MM.1S (cell line): ENCODE data around the gene POLE.

Experiments used
- DNase-seq: peaks from one replicate; pipeline ENCODE4 v3.0.0-alpha.2; 2015
- H2AFZ ChIP-seq: fragments of 300-600 bp; sonication (generic); 2 replicates; pipeline ENCODE4 v1.6.0; 2016; ENCODE audit warnings: antibody characterized with exemption, low read length
- H3F3A ChIP-seq: fragments of 300-600 bp; sonication (generic); 2 replicates; pipeline ENCODE4 v1.6.1; 2016; ENCODE audit warnings: mild to moderate bottlenecking, antibody characterized with exemption, low read length, moderate library complexity, mixed read lengths; ENCODE audit not compliant: insufficient read depth
- H3K27ac ChIP-seq: fragments of 300-600 bp; sonication (generic); 2 replicates; pipeline ENCODE4 v1.5.1; 2016; ENCODE audit warnings: mild to moderate bottlenecking, low read length
- H3K27me3 ChIP-seq: fragments of 300-600 bp; sonication (generic); replicated peaks from 2 replicates; pipeline ENCODE4 v1.6.0; 2016; ENCODE audit warnings: low read length; ENCODE audit not compliant: insufficient read depth
- H3K36me3 ChIP-seq: fragments of 300-600 bp; sonication (generic); replicated peaks from 2 replicates; pipeline ENCODE4 v1.6.1; 2016; ENCODE audit warnings: mild to moderate bottlenecking, low read length, mixed read lengths; ENCODE audit not compliant: insufficient read depth
- H3K4me1 ChIP-seq: fragments of 300-600 bp; sonication (generic); 2 replicates; pipeline ENCODE4 v1.6.1; 2016; ENCODE audit warnings: low read length, mixed read lengths
- H3K4me2 ChIP-seq: fragments of 300-600 bp; sonication (generic); 2 replicates; pipeline ENCODE4 v1.6.0; 2016; ENCODE audit warnings: low read depth, low read length
- H3K4me3 ChIP-seq: fragments of 300-600 bp; sonication (generic); 2 replicates; pipeline ENCODE4 v1.5.1; 2016; ENCODE audit warnings: low read length, mixed read lengths
- H3K79me2 ChIP-seq: fragments of 300-600 bp; sonication (generic); 2 replicates; pipeline ENCODE4 v1.6.1; 2016; ENCODE audit warnings: mixed run types, low read length, mixed read lengths
- H3K9ac ChIP-seq: fragments of 300-600 bp; sonication (generic); 2 replicates; pipeline ENCODE4 v1.6.1; 2016; ENCODE audit warnings: low read length, mixed read lengths
- H3K9me2 ChIP-seq: fragments of 300-600 bp; sonication (generic); replicated peaks from 2 replicates; pipeline ENCODE4 v1.6.1; 2016; ENCODE audit warnings: mild to moderate bottlenecking, low read length, mixed read lengths; ENCODE audit not compliant: insufficient read depth
- H3K9me3 ChIP-seq: fragments of 300-600 bp; sonication (generic); replicated peaks from 2 replicates; pipeline ENCODE4 v1.6.1; 2016; ENCODE audit warnings: mild to moderate bottlenecking, low read length, mixed read lengths; ENCODE audit not compliant: insufficient read depth
- H4K20me1 ChIP-seq: fragments of 300-600 bp; sonication (generic); 2 replicates; pipeline ENCODE4 v1.6.1; 2016; ENCODE audit warnings: mild to moderate bottlenecking, low read length, moderate library complexity, mixed read lengths; ENCODE audit not compliant: insufficient read depth
- EZH2 ChIP-seq: fragments of 300-600 bp; sonication (generic); optimal IDR thresholded peaks from 2 replicates; pipeline ENCODE3; 2017; ENCODE audit warnings: low read depth, mild to moderate bottlenecking, antibody characterized with exemption, low read length, mixed read lengths
- EZH2phosphoT487 ChIP-seq: fragments of 300-600 bp; sonication (generic); IDR thresholded peaks from 2 replicates; pipeline ENCODE4 v1.6.1; 2018; ENCODE audit warnings: antibody characterized with exemption, low read length
- TF ChIP-seq, protein P1 (sequence below): fragments of 300-600 bp; sonication (generic); IDR thresholded peaks from 2 replicates; pipeline ENCODE4 v1.5.1; 2016; ENCODE audit warnings: antibody characterized with exemption, low read length, mixed read lengths

The POLE gene

DNA sequence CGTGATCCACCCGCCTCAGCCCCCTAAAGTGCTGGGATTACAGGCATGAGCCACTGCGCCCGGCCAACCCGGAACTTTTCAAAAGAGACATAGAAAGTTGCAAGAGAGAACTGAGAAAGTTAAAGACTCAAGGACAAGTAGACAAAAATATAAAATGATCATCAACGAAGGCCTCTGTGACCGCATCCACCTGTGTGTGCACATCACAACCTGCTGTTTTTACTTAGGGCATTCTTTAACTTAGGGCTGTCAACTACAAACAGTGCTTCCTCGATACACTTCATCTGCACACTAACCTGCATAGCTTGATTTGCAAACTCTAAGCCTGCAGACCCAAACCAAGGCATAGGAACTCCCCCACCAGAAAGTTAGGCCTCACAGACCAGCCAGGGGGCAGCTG, 53.7 kb downstream of the POLE start:
- H3K4me1 ChIP-seq = no peaks in the 10 kb centered on the region
- no peak overlapping the region for H3K4me3 ChIP-seq
- H3F3A ChIP-seq = no peaks in the 10 kb centered on the region
- H3K79me2 ChIP-seq = no peaks in the 10 kb centered on the region
- no peak overlapping the region for H3K4me2 ChIP-seq
- H3K9ac ChIP-seq = no peak overlapping the region
- no peak overlapping the region for H2AFZ ChIP-seq
- H3K27me3 ChIP-seq = no peaks in the 10 kb centered on the region
- H3K27ac ChIP-seq = no peak overlapping the region
- H4K20me1 ChIP-seq = no peaks in the 10 kb centered on the region
- no peak for DNase-seq
- H3K9me3 ChIP-seq = no peaks in the 10 kb centered on the region
- TF ChIP-seq, protein P1, sequence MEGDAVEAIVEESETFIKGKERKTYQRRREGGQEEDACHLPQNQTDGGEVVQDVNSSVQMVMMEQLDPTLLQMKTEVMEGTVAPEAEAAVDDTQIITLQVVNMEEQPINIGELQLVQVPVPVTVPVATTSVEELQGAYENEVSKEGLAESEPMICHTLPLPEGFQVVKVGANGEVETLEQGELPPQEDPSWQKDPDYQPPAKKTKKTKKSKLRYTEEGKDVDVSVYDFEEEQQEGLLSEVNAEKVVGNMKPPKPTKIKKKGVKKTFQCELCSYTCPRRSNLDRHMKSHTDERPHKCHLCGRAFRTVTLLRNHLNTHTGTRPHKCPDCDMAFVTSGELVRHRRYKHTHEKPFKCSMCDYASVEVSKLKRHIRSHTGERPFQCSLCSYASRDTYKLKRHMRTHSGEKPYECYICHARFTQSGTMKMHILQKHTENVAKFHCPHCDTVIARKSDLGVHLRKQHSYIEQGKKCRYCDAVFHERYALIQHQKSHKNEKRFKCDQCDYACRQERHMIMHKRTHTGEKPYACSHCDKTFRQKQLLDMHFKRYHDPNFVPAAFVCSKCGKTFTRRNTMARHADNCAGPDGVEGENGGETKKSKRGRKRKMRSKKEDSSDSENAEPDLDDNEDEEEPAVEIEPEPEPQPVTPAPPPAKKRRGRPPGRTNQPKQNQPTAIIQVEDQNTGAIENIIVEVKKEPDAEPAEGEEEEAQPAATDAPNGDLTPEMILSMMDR = no peak
- no peak for TF ChIP-seq EZH2
- TF ChIP-seq EZH2phosphoT487 = no peak
- H3K36me3 ChIP-seq = no peaks in the 10 kb centered on the region
- H3K9me2 ChIP-seq = no peaks in the 10 kb centered on the region

DNA sequence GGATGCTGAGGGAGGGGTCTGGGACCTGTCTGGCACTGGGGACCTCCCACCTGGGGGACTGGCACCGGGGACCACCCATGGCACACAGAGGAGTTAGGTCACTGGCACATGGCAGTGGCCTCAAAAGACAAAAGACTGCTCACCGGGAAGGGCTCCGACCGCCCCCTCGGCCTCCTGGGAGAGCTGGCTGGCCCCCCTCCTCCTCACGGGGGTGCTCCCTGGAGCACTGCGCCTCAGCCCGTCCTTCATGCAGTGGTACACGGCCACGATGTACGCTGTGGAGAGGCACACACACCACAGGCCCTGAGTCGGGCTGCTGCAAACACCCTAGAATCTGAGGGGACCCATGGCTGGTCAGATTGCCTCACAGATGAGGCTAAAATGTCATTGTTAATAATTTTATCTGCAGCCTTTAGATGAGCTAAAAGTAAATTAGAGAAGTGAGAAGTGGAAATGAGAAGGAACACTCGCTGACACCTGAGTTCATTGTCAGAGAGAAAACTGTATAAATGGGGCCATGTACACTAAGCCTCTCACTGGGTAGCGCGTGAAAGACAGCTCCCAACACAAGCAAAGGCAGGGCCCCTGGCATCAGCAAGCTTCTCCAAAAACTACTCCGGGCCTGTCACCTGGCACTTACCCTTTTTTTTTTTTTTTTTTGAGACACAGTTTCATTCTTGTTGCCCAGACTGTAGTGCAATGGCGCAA, 54.5 kb downstream of the POLE start:
- TF ChIP-seq EZH2phosphoT487 (no peak), EZH2 (no peak)
- TF ChIP-seq, protein P1 = no peak
- H3K36me3 ChIP-seq = no peaks in the 10 kb centered on the region
- H3K79me2 ChIP-seq = no peaks in the 10 kb centered on the region
- H3K4me2 ChIP-seq = no peak overlapping the region
- H3K9ac ChIP-seq = no peak overlapping the region
- no peaks in the 10 kb centered on the region for H4K20me1 ChIP-seq
- no peaks in the 10 kb centered on the region for H3K4me1 ChIP-seq
- H3F3A ChIP-seq = no peaks in the 10 kb centered on the region
- no peak overlapping the region for H2AFZ ChIP-seq
- no peak overlapping the region for H3K4me3 ChIP-seq
- no peak overlapping the region for H3K27ac ChIP-seq
- H3K9me2 ChIP-seq = no peaks in the 10 kb centered on the region
- no peaks in the 10 kb centered on the region for H3K9me3 ChIP-seq
- no peak for DNase-seq
- no peaks in the 10 kb centered on the region for H3K27me3 ChIP-seq

DNA sequence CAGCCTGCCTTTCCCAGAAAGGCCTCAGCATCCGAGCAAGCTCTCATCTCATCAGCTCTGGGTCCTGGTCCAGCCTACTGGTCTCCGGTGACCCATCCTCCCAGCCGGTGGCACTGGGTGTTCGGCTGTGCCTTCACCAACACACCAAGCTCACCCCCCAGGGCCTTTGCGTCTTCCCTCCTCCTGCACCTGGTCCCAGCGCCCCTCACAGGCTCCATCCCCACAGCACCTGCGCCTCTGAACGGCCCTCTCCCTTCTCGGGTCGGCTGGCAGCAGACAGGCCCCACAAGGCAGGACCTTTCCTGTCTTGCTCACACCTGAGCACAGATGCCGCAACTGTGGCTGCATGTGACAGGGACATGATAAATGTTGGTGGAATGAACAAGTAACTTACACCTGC, 55.5 kb downstream of the POLE start:
- Histone ChIP-seq H3K27ac (no peak overlapping the region), H3K79me2 (no peaks in the 10 kb centered on the region), H3K4me3 (no peak overlapping the region), H3K4me2 (no peak overlapping the region), H3K9me3 (no peaks in the 10 kb centered on the region), H4K20me1 (no peaks in the 10 kb centered on the region), H3K9me2 (no peaks in the 10 kb centered on the region), H2AFZ (no peak overlapping the region), H3K4me1 (no peaks in the 10 kb centered on the region), H3F3A (no peaks in the 10 kb centered on the region), H3K27me3 (no peaks in the 10 kb centered on the region), H3K36me3 (no peaks in the 10 kb centered on the region), H3K9ac (no peak overlapping the region)
- TF ChIP-seq, protein P1 = no peak
- no peak for TF ChIP-seq EZH2phosphoT487
- no peak for TF ChIP-seq EZH2
- DNase-seq = no peak
